HK-2 (cell line): ENCODE measurements around the gene FGF10.

ENCODE experiments used
- DNase-seq: peaks from one replicate; pipeline ENCODE4 v3.0.0-alpha.2; 2018; ENCODE audit not compliant: unreplicated experiment

FGF10 gene

DNA sequence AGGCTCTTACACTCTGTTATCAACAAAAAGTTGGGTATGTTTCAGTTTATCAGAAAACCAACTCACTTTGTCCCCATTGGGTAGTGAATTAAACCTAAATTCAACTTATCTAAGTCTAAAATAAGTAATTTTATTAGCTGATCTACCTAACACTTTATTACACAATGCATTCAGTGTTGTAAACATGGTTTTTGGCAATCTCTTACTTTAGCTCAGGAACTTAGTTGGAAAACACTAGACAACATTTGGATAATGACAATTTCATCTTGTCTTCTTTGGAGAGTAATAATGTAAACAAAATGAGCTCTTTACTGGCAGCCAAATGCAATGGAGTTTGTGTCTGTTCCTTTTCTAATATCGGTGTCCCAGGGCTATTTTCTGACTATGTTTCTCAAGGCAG, 33.0 kb downstream of the FGF10 start:
- no peak for DNase-seq

DNA sequence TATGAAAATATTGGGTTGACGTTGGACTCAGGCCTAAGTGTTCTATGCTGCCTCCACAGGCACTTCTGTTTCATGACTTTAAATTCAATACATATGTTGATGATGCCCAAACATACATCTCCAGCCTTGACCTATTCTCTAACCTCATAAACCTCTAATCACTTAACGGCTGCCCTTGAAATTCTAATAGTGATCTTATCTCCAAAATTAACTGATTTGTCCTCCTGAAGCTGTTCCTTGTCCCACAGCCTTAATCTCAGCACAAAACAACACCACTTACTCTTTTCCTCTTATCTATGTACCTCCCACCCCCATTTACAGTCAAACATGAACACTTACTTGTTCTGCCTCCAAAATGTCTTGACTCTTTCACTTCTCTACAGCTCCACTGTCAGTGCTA, 43.3 kb downstream of the FGF10 start:
- no peak for DNase-seq

DNA sequence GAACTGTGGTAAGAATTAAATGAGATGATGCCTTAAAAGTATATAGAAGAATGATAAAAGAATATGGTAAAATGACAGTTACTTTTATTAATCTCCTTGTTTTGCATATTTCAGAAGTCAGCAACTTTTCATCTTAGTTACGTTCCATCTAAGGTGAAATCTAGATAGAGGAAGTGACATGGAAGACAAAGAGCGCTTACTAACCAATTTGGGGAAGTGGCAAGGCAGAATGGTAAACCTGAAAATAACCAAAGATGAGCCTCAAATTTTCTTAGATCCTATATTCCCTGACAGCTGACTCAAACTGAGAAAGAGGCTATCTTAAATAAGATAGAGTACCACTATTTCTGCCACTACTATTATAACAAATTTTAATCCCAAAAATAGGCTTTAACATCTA, 52.5 kb downstream of the FGF10 start:
- no peak for DNase-seq

DNA sequence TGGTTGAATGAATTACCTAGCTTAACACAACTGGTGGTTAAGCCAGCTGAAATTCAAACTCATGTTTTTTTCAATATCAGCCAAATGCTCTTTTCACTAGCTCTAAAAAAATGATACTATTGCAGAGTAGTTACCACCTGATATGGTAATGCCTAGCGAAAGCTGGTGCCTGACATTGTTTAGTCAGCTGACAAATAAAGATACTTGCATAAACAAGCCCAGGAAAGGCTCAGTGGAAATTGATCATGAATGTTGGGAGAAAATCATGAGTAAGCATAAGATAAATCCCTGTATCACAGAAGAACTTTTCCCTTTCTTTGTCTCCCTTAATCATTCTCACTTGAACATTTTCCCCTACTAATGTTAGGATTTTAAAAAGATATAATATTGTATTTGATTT, 54.6 kb downstream of the FGF10 start:
- no peak for DNase-seq

DNA sequence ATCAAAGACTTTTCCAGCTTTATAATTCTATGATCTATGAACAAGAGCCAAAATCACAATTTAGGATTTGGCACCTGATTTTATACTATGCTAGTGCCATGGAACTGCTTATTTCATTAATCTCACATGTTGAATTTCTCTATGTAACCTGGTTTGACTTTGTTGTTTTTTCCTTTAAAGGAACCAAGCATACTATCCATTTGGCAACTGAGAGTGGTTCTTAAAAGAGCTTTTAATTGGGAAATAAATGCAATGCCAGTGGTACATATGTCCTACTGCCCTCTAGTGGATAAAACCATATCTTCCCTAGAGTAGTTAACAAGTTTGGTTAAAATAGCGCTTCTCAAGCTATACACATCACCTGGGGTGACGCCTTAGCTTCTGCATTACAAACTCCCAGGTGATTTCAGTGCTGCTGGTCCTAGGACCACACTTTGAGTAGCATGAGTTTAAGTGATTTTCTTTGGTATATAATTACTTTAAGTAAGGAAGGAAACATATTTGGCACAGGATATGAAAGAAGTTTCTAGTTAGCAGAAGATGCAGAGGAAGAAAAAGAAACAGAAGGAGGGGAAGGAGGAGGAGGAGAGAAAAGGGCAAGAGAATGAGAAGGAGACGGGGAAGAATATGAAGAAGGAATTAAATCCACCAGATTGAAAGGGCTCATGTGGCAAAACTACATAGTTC, 56.8 kb downstream of the FGF10 start:
- no peak for DNase-seq

DNA sequence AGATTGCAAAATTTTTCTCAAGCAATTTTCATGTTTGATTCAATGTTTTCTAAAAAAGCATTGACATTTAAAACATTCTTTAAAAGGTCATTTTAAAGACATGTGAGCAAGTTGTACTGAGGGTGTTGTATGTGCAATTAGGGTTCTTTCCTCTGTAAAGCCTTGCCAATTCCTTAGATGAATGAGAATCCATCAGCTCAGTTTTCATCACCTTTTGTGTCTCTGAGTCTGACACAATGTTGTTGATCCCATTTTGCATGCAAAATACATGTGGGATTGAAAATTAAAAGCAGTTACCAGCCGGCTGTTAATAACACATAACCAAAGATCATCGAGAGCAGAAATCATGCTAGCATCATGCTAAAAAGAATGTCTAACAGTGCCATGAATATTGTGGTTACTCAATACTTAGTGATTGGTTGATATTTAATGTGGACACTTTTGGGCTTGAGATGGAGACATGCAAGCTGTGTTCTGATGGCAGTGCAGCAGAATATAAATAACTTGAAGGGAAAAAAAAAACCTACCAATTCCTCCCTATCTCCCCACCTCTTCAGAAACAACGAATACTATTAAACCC, 57.7 kb downstream of the FGF10 start:
- no peak for DNase-seq

DNA sequence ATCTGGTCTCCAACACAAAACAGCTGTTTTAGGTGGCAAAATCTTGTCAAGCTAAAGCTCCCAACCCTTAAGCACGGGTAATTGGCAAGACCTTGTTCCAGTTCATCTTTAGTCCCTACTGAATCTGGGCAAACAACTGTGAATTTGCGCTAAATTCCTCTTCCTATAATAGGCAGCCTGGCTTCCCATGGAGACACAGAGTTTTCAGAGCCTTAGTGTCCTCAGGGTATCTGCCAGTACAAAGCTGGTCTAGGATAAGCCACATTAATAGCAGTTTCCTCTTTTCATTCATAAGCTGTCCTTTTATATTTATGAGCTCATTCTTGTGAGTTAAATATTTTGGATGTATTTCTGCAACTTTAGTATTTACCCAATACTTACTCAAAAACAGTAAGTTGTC, 59.5 kb downstream of the FGF10 start:
- DNase-seq = no peak

DNA sequence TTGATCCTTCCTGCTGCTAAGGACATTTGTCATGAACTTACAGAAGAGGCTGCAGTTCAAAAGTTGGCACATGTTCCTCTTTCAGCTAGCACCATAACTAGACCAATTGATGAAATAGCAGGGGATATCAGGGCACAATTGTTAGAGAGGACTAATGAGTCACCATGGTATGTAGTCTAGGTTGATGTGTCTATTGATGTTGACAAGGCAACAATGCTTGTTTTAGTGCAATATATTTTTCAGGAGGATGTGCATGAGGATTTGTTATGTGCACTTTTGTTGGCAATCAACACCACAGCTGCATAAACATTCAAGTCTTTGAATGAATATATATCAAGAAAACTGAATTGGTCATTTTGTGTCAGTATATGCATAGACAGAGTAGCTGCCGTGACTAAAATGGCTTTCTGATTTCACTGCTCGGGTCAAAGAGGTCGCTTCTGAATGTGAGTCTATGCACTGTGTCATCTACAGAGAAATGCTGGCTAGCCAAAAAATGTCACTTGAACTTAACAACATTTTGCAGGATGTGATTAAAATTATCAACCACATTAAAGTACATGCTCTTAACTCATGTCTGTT, 68.0 kb downstream of the FGF10 start:
- no peak for DNase-seq

DNA sequence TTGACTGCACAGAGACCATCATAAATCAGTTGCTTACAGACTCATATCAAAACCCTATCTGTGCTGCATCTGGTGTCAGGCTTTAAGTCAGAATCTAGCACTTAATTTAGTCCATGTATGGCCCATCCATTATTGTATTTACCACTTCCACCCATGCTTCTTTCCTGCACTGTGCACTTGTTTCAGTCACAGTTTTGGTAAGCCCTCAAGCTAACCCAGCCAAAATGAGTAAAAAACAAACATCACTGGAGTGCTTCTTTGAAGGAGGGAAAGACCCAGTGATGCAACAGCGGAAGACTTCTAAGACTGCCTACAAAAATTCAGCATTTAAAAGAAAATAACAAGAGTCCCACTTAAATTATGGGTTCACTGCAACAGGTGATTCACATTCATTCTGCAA, 69.0 kb downstream of the FGF10 start:
- no peak for DNase-seq

DNA sequence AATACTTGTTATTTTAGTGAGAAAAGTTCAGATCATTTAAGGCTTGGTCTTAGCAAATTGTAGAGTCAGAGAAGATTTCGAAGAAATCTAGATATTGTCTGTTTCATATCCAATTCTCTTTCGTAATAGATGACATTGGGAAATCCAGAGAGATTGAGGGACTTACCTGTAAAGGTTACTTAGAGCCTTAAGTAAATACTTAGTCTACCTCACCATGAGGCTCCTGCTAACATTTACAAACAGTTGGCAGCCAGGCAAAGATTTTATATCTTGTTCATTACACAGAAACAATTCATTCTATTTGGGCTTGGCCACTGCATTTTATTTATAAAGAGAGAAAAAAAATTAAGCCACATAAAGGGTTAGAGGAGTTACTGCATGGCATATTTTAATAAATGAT, 70.3 kb downstream of the FGF10 start:
- DNase-seq = no peak

DNA sequence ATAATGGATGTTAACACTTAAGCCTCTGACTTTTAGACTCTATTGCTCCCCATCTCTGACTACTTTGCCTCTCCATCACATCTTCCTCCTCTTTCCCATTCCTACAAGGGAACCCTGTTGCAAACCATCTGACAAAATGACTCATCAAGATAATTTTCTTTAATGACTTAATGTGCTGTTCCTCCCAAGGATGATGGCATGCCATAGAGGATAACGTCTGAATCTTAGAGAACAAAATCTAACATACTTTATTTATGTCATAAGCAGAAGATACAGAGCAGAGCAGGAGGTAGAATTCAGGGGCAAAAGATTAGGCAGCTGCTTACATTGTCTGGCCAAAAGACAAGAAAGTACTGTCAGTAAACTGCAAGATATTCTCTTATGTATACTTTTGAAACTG, 76.8 kb downstream of the FGF10 start:
- DNase-seq = no peak

DNA sequence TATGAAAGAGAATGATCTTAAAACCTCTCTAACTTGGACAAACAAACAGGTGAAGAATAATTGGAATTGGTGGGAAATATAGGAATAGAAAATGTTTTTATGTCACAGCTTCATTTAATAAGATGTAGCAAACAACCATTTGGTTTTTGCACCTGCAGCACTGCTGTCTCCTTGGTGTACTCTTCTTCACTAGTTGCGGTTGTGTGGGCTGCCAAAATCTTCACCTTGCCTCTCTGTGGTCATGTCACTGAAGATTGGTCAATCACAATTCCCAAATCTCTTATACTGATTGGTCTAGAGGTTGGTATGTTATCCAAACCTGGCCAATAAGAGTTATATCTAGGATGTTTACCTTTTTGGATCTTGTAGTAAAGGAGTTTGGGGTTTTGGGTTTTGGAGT, 88.7 kb downstream of the FGF10 start:
- DNase-seq = no peak

DNA sequence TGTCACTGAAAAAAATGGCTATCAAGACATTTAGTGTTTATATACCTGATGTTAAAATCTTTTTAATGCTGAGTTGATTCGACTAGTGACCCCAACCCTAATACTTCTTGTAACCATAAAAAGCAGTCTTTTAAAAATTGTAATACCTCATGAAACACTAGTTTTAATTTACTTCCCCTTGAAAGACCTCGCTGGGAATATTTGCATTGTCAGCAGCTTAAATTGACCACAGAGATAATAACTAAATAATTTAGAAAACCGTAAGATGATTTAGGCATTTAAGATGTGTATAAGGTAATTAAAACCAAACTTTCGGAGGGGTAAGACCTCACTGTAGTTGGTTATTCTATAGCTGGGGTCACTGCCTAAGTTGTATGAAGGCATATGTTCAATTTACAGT, 89.8 kb downstream of the FGF10 start:
- DNase-seq = no peak

DNA sequence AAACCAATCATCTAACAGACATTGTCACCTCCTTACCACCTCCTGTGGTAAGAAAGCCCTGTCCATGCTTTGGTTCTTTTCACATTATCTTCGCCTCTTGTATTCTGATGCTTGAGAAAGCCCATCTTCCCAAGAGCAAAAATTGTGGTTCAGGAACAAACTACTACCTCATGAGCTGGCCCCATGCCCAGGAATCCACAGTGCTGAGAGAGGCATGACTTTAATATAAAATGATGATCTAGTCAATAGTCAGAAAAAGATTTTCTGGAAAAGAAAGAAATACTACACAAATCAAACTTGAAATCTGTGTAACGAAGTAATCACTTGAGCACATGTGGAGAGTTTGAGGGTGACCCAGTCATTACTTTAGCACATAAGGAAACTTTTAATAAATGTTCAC, 94.7 kb downstream of the FGF10 start:
- no peak for DNase-seq

DNA sequence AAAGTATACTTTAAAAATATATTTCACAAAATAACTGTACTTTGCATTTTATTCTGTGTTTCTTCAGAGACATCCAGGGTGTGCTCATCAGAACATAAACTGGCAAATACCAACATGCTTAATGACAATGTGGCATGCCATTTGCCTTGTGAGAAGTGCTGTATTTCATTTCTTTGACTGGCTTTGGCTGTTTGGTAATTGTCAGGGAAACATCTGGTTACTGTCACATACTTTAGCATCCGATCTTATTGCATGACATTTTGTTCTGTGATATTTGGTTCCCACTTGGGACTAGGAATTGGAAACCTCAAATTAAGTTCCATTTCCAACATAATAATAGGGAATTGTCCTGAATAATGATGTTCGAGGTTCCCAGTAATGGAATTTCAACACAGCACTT, 96.5 kb downstream of the FGF10 start:
- DNase-seq = no peak

DNA sequence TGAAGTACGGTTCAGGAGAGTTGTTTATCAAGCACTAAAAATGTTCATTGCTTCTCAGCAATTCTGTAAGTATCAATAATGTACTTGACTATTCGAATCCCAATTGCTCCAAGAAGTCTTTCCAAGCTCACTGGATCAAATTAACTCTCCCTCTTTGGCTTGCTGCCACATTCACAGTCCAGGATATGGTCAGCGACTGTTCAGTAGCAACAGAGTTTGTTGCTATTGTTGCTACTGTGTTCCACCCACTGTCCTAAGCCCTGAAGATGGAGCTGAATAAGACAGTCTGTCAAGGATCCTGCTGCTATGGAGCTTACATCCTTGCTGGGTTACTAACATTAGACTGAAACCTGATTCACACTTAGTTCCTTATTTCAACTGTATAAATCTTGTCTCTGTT, 110.8 kb downstream of the FGF10 start:
- no peak for DNase-seq

DNA sequence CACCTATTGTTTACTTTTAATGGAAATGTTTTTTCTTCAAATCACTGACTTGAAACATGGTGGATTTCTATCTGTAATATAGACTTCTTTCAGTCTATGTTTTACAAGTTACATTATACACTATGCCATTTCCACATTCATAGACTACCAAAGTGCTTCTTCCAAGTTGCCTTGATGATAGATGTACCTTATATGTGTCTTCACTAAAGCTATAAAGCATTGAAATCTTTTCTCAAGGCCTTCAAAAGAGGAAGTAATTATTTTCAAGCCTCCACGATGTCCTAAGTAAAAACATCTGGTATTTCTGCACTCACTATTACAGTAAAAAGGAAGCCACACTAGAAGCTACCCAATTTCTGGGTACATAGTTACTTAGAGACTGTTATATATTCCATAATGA, 113.3 kb downstream of the FGF10 start:
- no peak for DNase-seq

DNA sequence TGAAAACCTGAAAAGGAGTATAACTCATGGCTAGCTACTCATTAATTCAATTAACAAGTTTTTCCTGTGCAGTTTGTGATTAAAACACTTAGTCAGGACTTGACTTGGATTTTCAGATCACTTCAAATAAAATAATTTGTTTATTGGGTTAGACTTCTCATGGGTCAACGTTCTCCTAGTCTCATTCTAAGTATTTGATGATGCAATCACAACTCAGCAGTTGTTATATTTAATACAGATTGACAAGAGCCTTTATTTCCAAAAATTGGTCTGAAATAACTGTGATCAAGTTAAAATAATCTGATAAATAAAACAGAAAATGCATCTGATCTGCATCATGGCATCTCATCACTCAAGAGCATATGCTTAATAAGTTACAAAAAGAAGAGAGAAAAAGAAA, 113.9 kb downstream of the FGF10 start:
- no peak for DNase-seq

DNA sequence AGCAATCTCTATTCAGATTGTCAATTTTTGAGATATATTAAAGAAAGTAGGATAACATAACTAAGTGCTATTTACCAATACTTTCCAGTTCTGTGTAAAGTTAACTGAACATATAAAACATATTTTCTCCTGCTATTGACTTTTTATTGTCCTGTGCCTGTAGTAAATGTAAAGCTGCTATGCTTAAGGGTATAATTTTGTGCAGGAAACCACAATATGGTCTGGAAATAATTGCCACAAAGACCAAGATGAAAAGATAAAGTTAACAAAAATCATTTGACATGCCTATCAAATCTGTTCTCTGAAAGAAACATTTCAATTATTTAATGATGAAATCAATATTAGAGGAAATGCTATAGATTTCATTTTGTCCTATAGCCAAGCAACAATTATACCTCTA, 121.3 kb downstream of the FGF10 start:
- DNase-seq = no peak

DNA sequence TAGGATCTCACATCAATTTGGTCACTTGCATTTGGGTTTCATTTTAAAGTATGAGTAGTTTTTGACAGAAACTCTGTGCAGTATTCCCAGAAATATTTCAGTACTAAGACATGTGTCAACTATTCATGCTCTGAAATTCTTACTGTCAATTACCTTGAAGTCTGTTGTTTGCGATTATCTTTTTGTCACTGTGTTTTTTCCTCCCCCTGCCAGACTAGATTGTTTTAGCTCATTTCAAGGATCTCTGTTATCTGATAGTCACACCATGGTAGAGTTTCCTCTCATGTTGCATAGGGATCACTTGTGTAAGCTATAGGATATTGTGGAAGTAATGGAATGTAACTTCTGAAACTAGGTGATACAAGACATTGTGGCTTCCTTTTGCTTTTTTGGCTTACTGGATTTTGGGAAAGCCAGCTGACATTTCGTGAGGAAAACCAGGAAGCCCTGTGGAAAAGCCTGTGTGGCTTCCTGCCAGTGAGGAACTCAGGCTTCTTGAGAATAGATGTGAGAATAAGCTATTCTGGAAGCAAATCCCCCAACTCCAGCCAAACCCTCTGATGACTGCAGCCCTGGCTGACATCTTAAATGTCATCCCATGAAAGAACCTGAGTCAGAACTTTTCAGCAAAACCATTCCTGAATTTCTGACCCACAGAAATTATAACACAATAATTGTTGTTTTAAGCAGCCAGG, 122.2 kb downstream of the FGF10 start:
- DNase-seq = no peak

DNA sequence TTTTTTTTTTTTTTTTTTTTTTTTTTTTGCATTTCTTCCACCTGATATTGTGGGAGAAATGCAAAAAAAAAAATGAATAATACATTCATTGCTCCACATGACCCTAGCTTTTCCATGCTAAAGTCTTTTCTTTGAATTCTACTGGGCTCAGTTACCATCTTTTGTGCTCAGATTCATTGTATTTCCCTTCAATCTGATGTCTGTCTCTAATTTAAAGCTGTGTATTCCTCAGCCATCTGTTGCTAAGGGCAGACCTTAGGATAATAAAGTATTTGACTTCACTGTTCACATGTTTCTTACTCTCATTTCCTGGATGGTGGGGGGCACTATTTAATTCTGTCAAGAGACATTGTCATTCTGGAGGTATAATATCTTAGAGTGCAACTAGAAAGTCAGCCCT, 123.5 kb downstream of the FGF10 start:
- DNase-seq = no peak

DNA sequence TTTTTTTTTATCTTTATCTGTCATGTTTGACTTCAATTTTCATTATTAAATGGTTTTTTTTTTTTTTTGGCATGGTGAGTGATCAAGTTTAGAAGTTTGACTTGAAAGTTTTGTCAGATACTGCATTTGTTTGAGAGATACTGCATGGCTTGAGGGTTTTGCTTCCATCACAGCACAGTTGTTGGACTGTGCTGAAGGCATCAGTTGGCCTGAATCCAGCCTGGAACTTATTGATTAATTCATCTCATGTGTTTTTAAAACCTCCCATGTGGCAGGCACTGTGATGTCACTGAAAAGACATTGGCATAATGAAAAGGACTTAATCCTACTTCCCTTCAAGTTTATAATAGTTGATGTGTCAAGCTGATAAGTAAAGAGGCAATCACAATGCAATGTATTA, 128.4 kb downstream of the FGF10 start:
- DNase-seq = no peak

DNA sequence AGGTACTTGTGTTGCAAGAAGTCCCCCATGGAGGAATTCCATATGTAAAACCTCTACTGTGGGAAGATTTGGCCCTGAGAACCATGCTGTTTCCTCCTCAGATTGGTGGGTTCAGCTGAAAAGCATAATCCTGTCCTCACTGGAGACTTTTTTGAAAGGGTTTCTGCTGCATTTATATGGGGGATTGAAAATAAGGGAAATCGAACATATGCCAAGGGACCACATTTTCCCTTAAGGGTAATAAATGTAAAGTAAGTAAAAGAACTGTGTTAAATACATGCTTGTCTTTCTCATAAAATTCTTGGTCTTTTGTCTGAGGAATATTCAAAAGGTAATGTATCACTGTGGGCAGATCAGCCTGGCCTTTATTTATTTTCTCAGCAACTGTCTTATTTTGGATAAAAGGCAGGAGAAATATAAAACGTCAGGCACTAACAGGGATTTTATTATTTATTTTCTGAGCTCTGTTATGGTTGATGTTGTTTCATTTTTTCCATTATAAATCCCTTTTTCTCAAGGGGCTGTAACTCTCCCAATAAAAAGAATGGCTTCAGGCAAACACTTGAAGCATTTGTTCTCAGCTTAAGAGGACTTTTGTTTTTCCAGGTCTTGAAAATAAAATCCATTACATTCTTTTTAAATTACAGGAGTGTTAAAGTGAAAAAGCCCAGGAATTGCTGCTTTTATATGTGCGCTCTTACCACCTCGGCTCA, 131.4 kb downstream of the FGF10 start:
- no peak for DNase-seq
